K562 (cell line): Measurements from ENCODE around the gene NRROS. TPM values are rescaled to one million over a fixed set of nuclear protein-coding genes. Genes with fewer than 3 reads are reported as not detected.
A peak's percentile ranks its signal among the peaks of the same experiment; 100 is the strongest.

ENCODE experiments used
- ADNP ChIP-seq: fragments of 200-800 bp; sonication (Bioruptor generic); IDR thresholded peaks from 2 replicates; pipeline ENCODE4 v1.6.1; 2016; ENCODE audit warnings: missing genetic modification characterization, missing compliant biosample characterization
- CAMTA2 ChIP-seq: fragments of 250-450 bp; sonication (Bioruptor Pico); conservative IDR thresholded peaks from 2 replicates; pipeline ENCODE4 v1.5.1; 2022
- GABPB1 ChIP-seq: sonication (generic); formaldehyde crosslinking; IDR thresholded peaks from 2 replicates; pipeline ENCODE4 v1.8.0; 2022; ENCODE audit warnings: mild to moderate bottlenecking, missing genetic modification reagents
- HDAC2 ChIP-seq: fragments of 450-650 bp; IDR thresholded peaks from 2 replicates; pipeline ENCODE4 v1.6.1; 2016; ENCODE audit warnings: mild to moderate bottlenecking
- MED1 ChIP-seq: sonication (generic); formaldehyde crosslinking; IDR thresholded peaks from 2 replicates; pipeline ENCODE4 v1.8.1; 2023; ENCODE audit warnings: missing genetic modification reagents, borderline replicate concordance
- NFRKB ChIP-seq: fragments of 450-650 bp; IDR thresholded peaks from 2 replicates; pipeline ENCODE4 v1.6.1; 2016; ENCODE audit warnings: low read depth
- SMARCA5 ChIP-seq: fragments of 450-650 bp; IDR thresholded peaks from 2 replicates; pipeline ENCODE4 v1.6.1; 2016
- SREBF2 ChIP-seq: sonication (generic); formaldehyde crosslinking; IDR thresholded peaks from 2 replicates; pipeline ENCODE4 v1.4.0; 2020; ENCODE audit warnings: mild to moderate bottlenecking, missing genetic modification reagents
- SRSF3 ChIP-seq: fragments of 200-400 bp; formaldehyde crosslinking; IDR thresholded peaks from 2 replicates; pipeline ENCODE4 v1.6.1; 2016; ENCODE audit warnings: mild to moderate bottlenecking, low read length, moderate library complexity; ENCODE audit not compliant: insufficient read depth
- SUPT5H ChIP-seq: fragments of 450-650 bp; IDR thresholded peaks from 2 replicates; pipeline ENCODE4 v1.6.1; 2016
- TGIF2 ChIP-seq: sonication (generic); formaldehyde crosslinking; IDR thresholded peaks from 2 replicates; pipeline ENCODE4 v1.8.1; 2022; ENCODE audit warnings: mild to moderate bottlenecking, missing genetic modification reagents, moderate library complexity
- TOE1 ChIP-seq, 2 experiments: fragments of 450-650 bp in 1 of 2; sonication (generic) in 1 of 2; formaldehyde crosslinking in 1 of 2; IDR thresholded peaks; 2 replicates each; pipeline versions ENCODE4 v1.7.1 to v1.8.0; 2016 to 2022; ENCODE audit warnings: borderline replicate concordance in 2 of 2, mild to moderate bottlenecking in 2 of 2, antibody characterized with exemption in 1 of 2, inconsistent platforms in 1 of 2, low read depth in 1 of 2, missing genetic modification reagents in 1 of 2, moderate library complexity in 1 of 2
- ZBTB7A ChIP-seq: IDR thresholded peaks from 2 replicates; pipeline ENCODE4 v1.6.1; 2011; ENCODE audit warnings: low read depth, mild to moderate bottlenecking, low read length, moderate library complexity, borderline replicate concordance; ENCODE audit not compliant: control insufficient read depth
- ZNF140 ChIP-seq: fragments of 250-450 bp; sonication (Bioruptor Pico); IDR thresholded peaks from 2 replicates; pipeline ENCODE4 v1.8.0; 2021; ENCODE audit warnings: moderate library complexity, mild to moderate bottlenecking, inconsistent platforms
- ZNF143 ChIP-seq: sonication (generic); formaldehyde crosslinking; IDR thresholded peaks from 2 replicates; pipeline ENCODE4 v1.9.0; 2022; ENCODE audit warnings: mild to moderate bottlenecking, missing genetic modification reagents
- ZNF408 ChIP-seq: fragments of 250-450 bp; sonication (Bioruptor Pico); IDR thresholded peaks from 2 replicates; pipeline ENCODE4 v1.4.0; 2020; ENCODE audit warnings: low read depth, mild to moderate bottlenecking, moderate library complexity
- ZNF717 ChIP-seq: fragments of 250-450 bp; sonication (Bioruptor Pico); IDR thresholded peaks from 2 replicates; pipeline ENCODE4 v1.5.0; 2021
- polyA plus RNA-seq, 8 experiments: library from polyadenylated mRNA; depleted of rRNA in 4 of 8; stranded (reverse) in 5 of 8; unstranded in 3 of 8; fragments of >200 nt; fragmentation: Nextera tagmentation in 2 of 8; fragmentation: Illumina TruSeq in 1 of 8; extraction: Ambion mirVana in 2 of 8; extraction: Trizol in 1 of 8; gene quantifications; 2 replicates each; pipeline versions ENCODE4 v1.2.1 to v1.2.3, GENCODE V29; 2011 to 2014; ENCODE audit warnings: inconsistent platforms in 1 of 8, missing spikeins in 1 of 8
- total RNA-seq, 7 experiments: library from RNA; depleted of rRNA in 6 of 7; stranded (reverse); fragments of >200 nt in 6 of 7; fragmentation: Illumina TruSeq in 2 of 7; extraction: Trizol in 2 of 7; gene quantifications; 2 replicates each; pipeline versions ENCODE4 v1.2.1 to v1.2.3, GENCODE V29; 2011 to 2021; ENCODE audit warnings: low replicate concordance in 1 of 7
- TF ChIP-seq, protein P1 (sequence below): IDR thresholded peaks from 2 replicates; pipeline ENCODE4 v1.6.1; 2012; ENCODE audit warnings: low read depth, low read length, improper control_type of control experiment, borderline replicate concordance
- TF ChIP-seq, protein P2 (sequence below): IDR thresholded peaks from 2 replicates; pipeline ENCODE4 v1.6.1; 2011; ENCODE audit warnings: borderline replicate concordance, low read depth, mild to moderate bottlenecking, moderate library complexity, low read length; ENCODE audit not compliant: insufficient read depth, poor library complexity, severe bottlenecking
- TF ChIP-seq, protein P3 (sequence below), 2 experiments: fragments of 450-650 bp; IDR thresholded peaks; 2 replicates each; pipeline ENCODE4 v1.6.1; 2016

Gene NRROS
- total and polyA plus RNA-seq, 9 of the 15 experiments (the other 6 are each of a cell fraction or from before 2014, with no cell fraction given): 0.34 to 13.8 (median 3.8) TPM

DNA sequence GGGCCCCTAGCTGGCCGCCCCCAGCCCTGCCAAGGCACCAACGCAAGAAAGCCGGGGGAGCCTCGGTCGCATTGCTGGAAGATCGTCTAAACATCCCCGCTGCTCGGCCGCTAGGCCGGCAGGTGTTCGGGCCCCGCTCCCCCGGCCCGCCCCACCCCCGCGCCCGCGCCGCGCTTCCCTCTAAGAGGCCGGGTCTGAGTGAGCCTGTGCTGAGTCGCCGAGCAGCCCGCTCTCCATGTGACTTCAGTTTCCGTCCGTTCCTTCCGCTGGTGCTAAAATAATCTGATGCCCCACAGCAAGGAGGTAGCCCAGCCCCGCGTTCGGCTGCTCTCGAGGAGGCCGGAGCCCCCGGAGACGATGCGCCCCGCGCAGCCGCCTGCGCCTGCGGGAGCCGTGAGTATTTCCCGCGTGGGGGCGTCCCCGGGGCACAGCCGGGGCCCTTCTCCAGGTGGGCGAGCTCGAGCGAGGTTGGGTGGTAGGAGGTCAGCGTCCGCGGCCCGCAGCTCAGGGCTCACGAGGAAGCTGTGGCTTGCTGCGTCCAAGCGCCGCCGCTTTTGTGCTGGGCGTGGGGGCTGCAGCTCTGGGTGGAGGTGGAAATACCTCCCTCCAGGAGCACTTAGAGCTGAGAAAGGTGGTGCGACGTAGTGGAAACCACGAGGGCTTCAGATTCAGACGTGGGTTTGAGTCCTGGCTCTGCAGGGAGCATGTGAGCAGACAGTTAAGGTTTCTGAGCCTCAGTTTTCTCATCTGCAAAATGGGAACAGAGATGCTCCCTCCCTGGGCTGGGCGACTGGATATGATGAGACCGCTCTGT, at the start of gene NRROS (continued):
- TF ChIP-seq, protein P1, sequence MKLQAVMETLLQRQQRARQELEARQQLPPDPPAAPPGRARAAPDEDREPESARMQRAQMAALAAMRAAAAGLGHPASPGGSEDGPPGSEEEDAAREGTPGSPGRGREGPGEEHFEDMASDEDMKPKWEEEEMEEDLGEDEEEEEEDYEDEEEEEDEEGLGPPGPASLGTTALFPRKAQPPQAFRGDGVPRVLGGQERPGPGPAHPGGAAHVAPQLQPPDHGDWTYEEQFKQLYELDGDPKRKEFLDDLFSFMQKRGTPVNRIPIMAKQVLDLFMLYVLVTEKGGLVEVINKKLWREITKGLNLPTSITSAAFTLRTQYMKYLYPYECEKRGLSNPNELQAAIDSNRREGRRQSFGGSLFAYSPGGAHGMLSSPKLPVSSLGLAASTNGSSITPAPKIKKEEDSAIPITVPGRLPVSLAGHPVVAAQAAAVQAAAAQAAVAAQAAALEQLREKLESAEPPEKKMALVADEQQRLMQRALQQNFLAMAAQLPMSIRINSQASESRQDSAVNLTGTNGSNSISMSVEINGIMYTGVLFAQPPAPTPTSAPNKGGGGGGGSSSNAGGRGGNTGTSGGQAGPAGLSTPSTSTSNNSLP: no peak
- TF ChIP-seq SREBF2 (CRISPR knock-in tag): no peak
- no peak for TF ChIP-seq SRSF3
- TF ChIP-seq ZNF140: no peak
- TF ChIP-seq, protein P2, sequence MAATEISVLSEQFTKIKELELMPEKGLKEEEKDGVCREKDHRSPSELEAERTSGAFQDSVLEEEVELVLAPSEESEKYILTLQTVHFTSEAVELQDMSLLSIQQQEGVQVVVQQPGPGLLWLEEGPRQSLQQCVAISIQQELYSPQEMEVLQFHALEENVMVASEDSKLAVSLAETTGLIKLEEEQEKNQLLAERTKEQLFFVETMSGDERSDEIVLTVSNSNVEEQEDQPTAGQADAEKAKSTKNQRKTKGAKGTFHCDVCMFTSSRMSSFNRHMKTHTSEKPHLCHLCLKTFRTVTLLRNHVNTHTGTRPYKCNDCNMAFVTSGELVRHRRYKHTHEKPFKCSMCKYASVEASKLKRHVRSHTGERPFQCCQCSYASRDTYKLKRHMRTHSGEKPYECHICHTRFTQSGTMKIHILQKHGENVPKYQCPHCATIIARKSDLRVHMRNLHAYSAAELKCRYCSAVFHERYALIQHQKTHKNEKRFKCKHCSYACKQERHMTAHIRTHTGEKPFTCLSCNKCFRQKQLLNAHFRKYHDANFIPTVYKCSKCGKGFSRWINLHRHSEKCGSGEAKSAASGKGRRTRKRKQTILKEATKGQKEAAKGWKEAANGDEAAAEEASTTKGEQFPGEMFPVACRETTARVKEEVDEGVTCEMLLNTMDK: peak; percentile 1
- TF ChIP-seq, protein P3, sequence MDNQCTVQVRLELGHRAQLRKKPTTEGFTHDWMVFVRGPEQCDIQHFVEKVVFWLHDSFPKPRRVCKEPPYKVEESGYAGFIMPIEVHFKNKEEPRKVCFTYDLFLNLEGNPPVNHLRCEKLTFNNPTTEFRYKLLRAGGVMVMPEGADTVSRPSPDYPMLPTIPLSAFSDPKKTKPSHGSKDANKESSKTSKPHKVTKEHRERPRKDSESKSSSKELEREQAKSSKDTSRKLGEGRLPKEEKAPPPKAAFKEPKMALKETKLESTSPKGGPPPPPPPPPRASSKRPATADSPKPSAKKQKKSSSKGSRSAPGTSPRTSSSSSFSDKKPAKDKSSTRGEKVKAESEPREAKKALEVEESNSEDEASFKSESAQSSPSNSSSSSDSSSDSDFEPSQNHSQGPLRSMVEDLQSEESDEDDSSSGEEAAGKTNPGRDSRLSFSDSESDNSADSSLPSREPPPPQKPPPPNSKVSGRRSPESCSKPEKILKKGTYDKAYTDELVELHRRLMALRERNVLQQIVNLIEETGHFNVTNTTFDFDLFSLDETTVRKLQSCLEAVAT (IDR thresholded peaks at IDR 0.05): no peak
- TF ChIP-seq SUPT5H: peak; percentile 64; the same call in 1 of the 2 replicates
- no peak for TF ChIP-seq ZNF717 (CRISPR knock-in tag)
- no peak; the same call in 1 of the 2 replicates for TF ChIP-seq TOE1 (IDR thresholded peaks at IDR 0.05; ENCODE audit: borderline replicate concordance)
- TF ChIP-seq TOE1 (CRISPR knock-in tag; IDR thresholded peaks at IDR 0.05; ENCODE audit: borderline replicate concordance, low read depth): no peak
- TF ChIP-seq SMARCA5: peak; percentile 98
- TF ChIP-seq NFRKB: 0 out of 2 replicates have a peak, but pooled peaks have one; percentile 21
- TF ChIP-seq ZNF143 (CRISPR knock-in tag): 0 out of 2 replicates have a peak, but pooled peaks have one; percentile 41
- TF ChIP-seq MED1 (CRISPR knock-in tag): no peak
- TF ChIP-seq CAMTA2: no peak
- TF ChIP-seq ZBTB7A: peak; percentile 45; the same call in 1 of the 2 replicates
- TF ChIP-seq HDAC2: peak; percentile 98
- TF ChIP-seq GABPB1 (CRISPR knock-in tag): peak; percentile 66
- TF ChIP-seq ZNF408 (CRISPR knock-in tag): no peak
- TF ChIP-seq TGIF2 (CRISPR knock-in tag): peak; percentile 66; the same call in 1 of the 2 replicates
- peak; percentile 99 for TF ChIP-seq ADNP (tag)
